ENCODE results near the gene PPFIBP1.
"Not testable (repeated sequence)": the region's sequence is repeated elsewhere in the genome, so short reads cannot be mapped to it uniquely, and the experiment has no call there.

- TF ChIP-seq CTCF, POLR2A (IDR thresholded peaks at IDR 0.05): not testable (repeated sequence)
Measured at GRCh38 chr12:27642892-27643291, 118.9 kb downstream of the PPFIBP1 start.

Data from lower leg skin (tissue), 3 donors.